GM12801 (cell line): ENCODE data around the gene THSD4.

Experiments used
- TF ChIP-seq, protein P1 (sequence below): IDR thresholded peaks from one replicate; pipeline ENCODE4 v1.5.1; 2011; ENCODE audit warnings: control low read depth; ENCODE audit not compliant: insufficient read length; ENCODE audit errors: extremely low read depth

The THSD4 gene

DNA sequence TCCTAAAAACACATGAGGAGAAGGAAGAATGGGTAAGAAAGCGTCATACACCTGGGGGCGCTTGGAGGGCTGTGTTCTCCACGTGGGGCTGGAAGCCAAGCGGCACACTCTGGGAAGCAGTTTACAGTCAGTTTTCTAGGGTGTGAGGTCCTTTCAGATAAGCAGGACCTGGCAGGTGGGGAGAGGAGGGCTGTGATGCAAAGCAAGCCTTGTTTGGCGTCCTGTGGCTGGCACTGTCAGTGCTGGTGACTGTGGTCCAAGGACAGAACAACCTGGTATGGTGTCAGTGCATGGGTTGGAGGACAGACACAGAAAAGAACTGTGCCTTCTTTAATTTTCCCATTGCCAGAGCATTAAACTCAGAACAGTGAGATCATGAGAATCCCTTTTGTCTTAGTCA, 434.4 kb downstream of the THSD4 start:
- TF ChIP-seq, protein P1, sequence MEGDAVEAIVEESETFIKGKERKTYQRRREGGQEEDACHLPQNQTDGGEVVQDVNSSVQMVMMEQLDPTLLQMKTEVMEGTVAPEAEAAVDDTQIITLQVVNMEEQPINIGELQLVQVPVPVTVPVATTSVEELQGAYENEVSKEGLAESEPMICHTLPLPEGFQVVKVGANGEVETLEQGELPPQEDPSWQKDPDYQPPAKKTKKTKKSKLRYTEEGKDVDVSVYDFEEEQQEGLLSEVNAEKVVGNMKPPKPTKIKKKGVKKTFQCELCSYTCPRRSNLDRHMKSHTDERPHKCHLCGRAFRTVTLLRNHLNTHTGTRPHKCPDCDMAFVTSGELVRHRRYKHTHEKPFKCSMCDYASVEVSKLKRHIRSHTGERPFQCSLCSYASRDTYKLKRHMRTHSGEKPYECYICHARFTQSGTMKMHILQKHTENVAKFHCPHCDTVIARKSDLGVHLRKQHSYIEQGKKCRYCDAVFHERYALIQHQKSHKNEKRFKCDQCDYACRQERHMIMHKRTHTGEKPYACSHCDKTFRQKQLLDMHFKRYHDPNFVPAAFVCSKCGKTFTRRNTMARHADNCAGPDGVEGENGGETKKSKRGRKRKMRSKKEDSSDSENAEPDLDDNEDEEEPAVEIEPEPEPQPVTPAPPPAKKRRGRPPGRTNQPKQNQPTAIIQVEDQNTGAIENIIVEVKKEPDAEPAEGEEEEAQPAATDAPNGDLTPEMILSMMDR, result no peak

DNA sequence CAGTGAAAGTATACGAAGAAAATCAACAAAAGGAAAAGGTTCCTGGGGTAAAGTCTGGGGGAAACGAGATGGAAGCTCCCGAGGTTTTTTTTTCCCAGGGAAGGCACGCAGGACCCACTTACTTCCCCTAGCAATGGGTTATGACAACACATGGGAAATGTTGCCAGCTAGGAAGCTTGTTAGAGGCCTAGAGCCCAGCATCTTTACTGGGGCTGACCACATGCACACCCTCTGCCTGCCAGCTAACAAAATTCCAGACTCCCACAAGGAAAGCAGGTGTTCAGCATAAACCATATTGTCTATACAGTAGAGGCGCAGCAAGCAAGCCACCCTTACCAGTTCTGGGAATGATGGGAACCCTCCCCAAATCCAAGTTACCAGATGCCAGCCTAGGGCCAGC, 436.3 kb downstream of the THSD4 start:
- TF ChIP-seq, protein P1, result no peak

DNA sequence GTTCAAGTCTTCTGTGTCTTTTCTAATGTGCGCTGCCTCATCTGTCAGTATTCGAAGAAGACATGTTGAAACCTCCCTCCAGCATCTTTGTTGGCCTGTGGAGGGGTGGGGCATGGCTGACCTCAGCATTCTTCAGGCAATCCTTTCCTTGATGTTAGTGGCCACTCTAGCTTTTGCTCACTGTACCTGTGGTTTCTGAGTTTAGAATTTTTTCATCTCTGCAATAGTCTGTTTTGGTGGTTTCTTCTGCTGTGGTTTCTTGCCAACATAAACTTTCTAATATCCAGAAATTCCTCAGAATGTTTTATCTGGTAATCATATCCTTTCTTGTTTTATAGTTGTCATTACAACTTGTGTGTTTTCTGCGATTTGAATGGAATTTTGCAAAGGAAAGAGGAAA, 443.8 kb downstream of the THSD4 start:
- TF ChIP-seq, protein P1, result no peak

DNA sequence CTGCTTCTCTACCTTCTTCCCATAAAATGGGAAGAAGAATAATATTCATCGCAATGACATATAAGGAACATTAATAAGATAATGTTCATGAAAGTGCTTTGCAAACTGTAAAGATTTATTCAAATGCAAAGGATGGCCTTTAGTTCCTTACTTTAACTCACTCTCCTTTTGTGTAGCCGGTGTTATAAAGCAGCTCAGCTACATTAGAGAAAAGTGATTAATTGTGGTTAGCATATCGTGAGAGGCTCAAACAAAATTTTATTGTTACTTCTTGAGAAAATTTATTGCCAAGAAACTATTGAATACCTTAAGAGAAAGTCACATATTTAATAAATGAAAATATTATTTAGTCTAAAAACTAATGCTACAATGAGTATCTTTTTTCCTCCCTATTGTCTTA, 444.3 kb downstream of the THSD4 start:
- TF ChIP-seq, protein P1, result no peak

DNA sequence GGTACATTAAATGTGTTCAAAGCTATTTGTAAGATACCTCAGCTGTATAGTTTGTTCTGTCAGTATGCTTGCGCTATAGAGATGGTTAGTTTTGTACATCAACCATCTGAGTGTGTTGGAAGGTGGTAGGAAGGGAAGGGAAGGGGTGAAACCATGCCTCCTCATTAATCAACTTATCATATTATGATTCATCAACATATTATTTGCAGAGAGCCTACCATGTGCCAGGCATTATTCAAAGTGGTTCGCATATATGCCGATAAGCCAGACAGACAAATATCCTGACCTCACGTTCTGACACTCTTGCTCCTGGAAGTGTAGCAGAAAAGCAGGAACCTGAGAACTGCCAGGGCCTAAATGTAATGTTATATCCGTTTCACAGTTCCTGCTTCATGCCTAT, 447.0 kb downstream of the THSD4 start:
- TF ChIP-seq, protein P1, result no peak

DNA sequence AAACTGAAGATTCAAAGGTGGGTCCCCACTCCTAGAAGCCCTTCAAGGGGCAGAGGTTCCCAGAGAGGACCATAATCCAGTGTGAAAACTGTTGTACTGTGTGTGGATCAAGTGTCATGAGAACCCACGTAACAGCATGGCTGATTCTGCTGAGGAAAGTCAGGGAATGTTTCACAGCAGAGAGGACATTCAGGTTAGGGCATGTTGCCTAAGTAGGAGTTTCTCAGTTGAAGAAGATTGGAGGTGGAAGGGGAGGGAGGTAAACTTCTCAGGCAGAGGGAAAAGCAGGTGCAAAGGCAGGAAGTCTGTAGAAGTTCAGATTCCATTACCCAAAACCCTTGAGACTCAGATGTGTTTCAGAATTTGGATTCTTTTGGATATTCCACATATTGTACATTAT, 448.9 kb downstream of the THSD4 start:
- TF ChIP-seq, protein P1, result no peak

DNA sequence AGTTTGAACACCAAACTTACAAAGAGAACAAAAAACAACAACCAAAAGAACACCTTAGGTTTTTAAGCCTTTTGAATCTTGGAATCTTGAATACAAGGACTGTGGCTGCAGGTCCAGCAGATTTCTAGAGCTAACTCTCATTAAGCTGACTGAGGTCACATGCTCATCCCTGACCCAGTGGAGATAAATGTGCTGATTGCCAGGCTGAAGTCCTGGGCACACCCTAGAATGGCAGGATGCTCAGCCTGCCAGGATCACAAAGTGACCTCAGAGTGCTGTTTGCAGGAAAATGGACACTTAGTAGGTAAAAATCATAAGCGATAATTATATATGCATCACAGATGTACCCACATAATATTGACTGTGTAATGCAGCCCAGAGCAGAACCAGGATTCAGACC, 449.7 kb downstream of the THSD4 start:
- TF ChIP-seq, protein P1, result no peak
